ENCODE results near the gene RYR2.
"Not testable (repeated sequence)": the region's sequence is repeated elsewhere in the genome, so short reads cannot be mapped to it uniquely, and the experiment has no call there.

Gene RYR2

GRCh38 chr1:237146241-237146640 lies 104.3 kb downstream of the RYR2 start:
- CTCF ChIA-PET = interaction anchor here (0.7 kb wide), 1 partner anchor 416 kb away, joined by 5 read pairs; no protein-coding TSS in a partner anchor
- POLR2A ChIA-PET = no interaction called here
- DNase-seq (ENCODE audit: extremely low spot score) = no peak
- TF ChIP-seq TARDBP (IDR thresholded peaks at IDR 0.05) (no peak), HDGF (IDR thresholded peaks at IDR 0.05; ENCODE audit: borderline replicate concordance) (no peak), NFRKB (IDR thresholded peaks at IDR 0.05) (no peak), L3MBTL2 (conservative IDR thresholded peaks at IDR 0.05) (no peak), SUZ12 (IDR thresholded peaks at IDR 0.05) (no peak), PKNOX1 (IDR thresholded peaks at IDR 0.05) (no peak), ELF4 (IDR thresholded peaks at IDR 0.05) (no peak), FOXA1 (IDR thresholded peaks at IDR 0.05) (no peak)

- ChIA-PET CTCF (no interaction called here), POLR2A (interaction anchor here (0.6 kb wide), 1 partner anchor 547 kb away, joined by 4 read pairs; no protein-coding TSS in a partner anchor)
- TF ChIP-seq CTBP1 (IDR thresholded peaks at IDR 0.05; ENCODE audit: borderline replicate concordance) (no peak), TARDBP (IDR thresholded peaks at IDR 0.05) (no peak), FOXM1 (IDR thresholded peaks at IDR 0.05; ENCODE audit: borderline replicate concordance) (no peak), L3MBTL2 (conservative IDR thresholded peaks at IDR 0.05) (no peak), FOXK2 (IDR thresholded peaks at IDR 0.05) (no peak), NFRKB (IDR thresholded peaks at IDR 0.05) (no peak), ELF4 (IDR thresholded peaks at IDR 0.05) (no peak), SUZ12 (IDR thresholded peaks at IDR 0.05) (no peak), ZNF384 (IDR thresholded peaks at IDR 0.05) (no peak), PKNOX1 (IDR thresholded peaks at IDR 0.05) (no peak), LEF1 (IDR thresholded peaks at IDR 0.05; ENCODE audit: borderline replicate concordance) (no peak), SP1 (IDR thresholded peaks at IDR 0.05) (no peak), FOXA1 (IDR thresholded peaks at IDR 0.05) (no peak), ARNT (IDR thresholded peaks at IDR 0.05) (no peak)
- DNase-seq (ENCODE audit: extremely low spot score) = no peak
Measured at GRCh38 chr1:237149857-237150256, 107.9 kb downstream of the RYR2 start.

GRCh38 chr1:237151979-237152378 lies 110.0 kb downstream of the RYR2 start:
- DNase-seq (ENCODE audit: extremely low spot score); CTCF ChIA-PET; POLR2A ChIA-PET: not testable (repeated sequence)

- no peak for TF ChIP-seq HDGF (IDR thresholded peaks at IDR 0.05; ENCODE audit: borderline replicate concordance)
- no peak for TF ChIP-seq NFRKB (IDR thresholded peaks at IDR 0.05)
- no peak for TF ChIP-seq TARDBP (IDR thresholded peaks at IDR 0.05)
- TF ChIP-seq L3MBTL2 (conservative IDR thresholded peaks at IDR 0.05) = no peak
- no peak for TF ChIP-seq SUZ12 (IDR thresholded peaks at IDR 0.05)
- TF ChIP-seq FOXA1 (IDR thresholded peaks at IDR 0.05) = no peak
- TF ChIP-seq PKNOX1 (IDR thresholded peaks at IDR 0.05) = no peak
- no peak for TF ChIP-seq FOXM1 (IDR thresholded peaks at IDR 0.05; ENCODE audit: borderline replicate concordance)
- no peak for TF ChIP-seq CTBP1 (IDR thresholded peaks at IDR 0.05; ENCODE audit: borderline replicate concordance)
- POLR2A ChIA-PET = no interaction called here
- CTCF ChIA-PET = no interaction called here
- no peak for DNase-seq (ENCODE audit: extremely low spot score)
Measured at GRCh38 chr1:237152506-237153335, 110.7 kb downstream of the RYR2 start.

- CTCF ChIA-PET = interaction anchor here (0.5 to 0.9 kb wide), 2 partner anchors 12 to 115 kb away, joined by 3 to 5 read pairs; no protein-coding TSS in a partner anchor
- POLR2A ChIA-PET = no interaction called here
- DNase-seq (ENCODE audit: extremely low spot score) = no peak
- no peak for TF ChIP-seq SP1 (IDR thresholded peaks at IDR 0.05)
- no peak for TF ChIP-seq FOXA1 (IDR thresholded peaks at IDR 0.05)
- TF ChIP-seq ELF4 (IDR thresholded peaks at IDR 0.05) = no peak
- no peak for TF ChIP-seq NFRKB (IDR thresholded peaks at IDR 0.05)
- no peak for TF ChIP-seq LEF1 (IDR thresholded peaks at IDR 0.05; ENCODE audit: borderline replicate concordance)
Measured at GRCh38 chr1:237154157-237154556, 112.2 kb downstream of the RYR2 start.

GRCh38 chr1:237164406-237165352 lies 122.7 kb downstream of the RYR2 start:
- no peak for DNase-seq (ENCODE audit: extremely low spot score)
- POLR2A ChIA-PET = no interaction called here
- CTCF ChIA-PET = interaction anchor here (0.7 kb wide), 1 partner anchor 29 kb away, joined by 9 read pairs; no protein-coding TSS in a partner anchor
- TF ChIP-seq ARNT (IDR thresholded peaks at IDR 0.05) (no peak), L3MBTL2 (conservative IDR thresholded peaks at IDR 0.05) (no peak), SP1 (IDR thresholded peaks at IDR 0.05) (no peak), CTBP1 (IDR thresholded peaks at IDR 0.05; ENCODE audit: borderline replicate concordance) (no peak), FOXK2 (IDR thresholded peaks at IDR 0.05) (no peak), FOXM1 (IDR thresholded peaks at IDR 0.05; ENCODE audit: borderline replicate concordance) (no peak), TARDBP (IDR thresholded peaks at IDR 0.05) (no peak), LEF1 (IDR thresholded peaks at IDR 0.05; ENCODE audit: borderline replicate concordance) (no peak), FOXA1 (IDR thresholded peaks at IDR 0.05) (no peak), BHLHE40 (IDR thresholded peaks at IDR 0.05; ENCODE audit: borderline replicate concordance) (no peak), HDGF (IDR thresholded peaks at IDR 0.05; ENCODE audit: borderline replicate concordance) (no peak), PKNOX1 (IDR thresholded peaks at IDR 0.05) (no peak), ELF4 (IDR thresholded peaks at IDR 0.05) (no peak), ZNF384 (IDR thresholded peaks at IDR 0.05) (no peak), NFRKB (IDR thresholded peaks at IDR 0.05) (no peak), SUZ12 (IDR thresholded peaks at IDR 0.05) (no peak)

Measured in HEK293T (cell line).